Mammary epithelial cell (primary cell): Measurements from ENCODE around the gene TMEM132D.

Source experiments
- EZH2 ChIP-seq: IDR thresholded peaks from 2 replicates; pipeline ENCODE4 v1.6.1; 2012; ENCODE audit warnings: low read length, inconsistent platforms, borderline replicate concordance
- TF ChIP-seq, protein P1 (sequence below), 2 donors: IDR thresholded peaks in 1 of 2; conservative IDR thresholded peaks in 1 of 2; 2 replicates each; pipeline ENCODE4 v1.5.1; 2011 to 2012; ENCODE audit warnings: inconsistent platforms in 2 of 2, low read length in 2 of 2, mild to moderate bottlenecking in 2 of 2, control low read depth in 1 of 2, low read depth in 1 of 2; ENCODE audit not compliant: insufficient read depth in 1 of 2; ENCODE audit errors: extremely low read depth in 1 of 2

DNA sequence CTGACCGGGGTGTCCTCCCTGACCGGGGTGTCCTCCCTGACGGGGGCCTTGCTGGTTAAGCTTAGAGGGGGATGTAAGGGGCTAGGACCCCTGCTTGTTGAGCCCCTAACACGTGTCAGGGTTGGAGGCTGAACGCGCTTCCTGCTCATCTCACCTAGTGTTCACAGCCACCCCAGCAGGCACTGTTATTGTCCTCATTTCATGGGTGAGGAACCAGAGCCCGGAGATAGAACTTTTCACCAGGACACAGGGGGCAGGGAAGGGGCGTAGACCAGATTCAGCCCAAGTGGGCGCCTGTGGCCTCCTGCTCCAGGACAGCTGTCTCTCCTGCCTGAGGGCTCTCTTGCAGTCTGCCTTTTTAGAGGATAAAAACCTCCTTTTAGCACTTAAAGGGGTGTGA, 814.2 kb downstream of the TMEM132D start:
- TF ChIP-seq, protein P1, sequence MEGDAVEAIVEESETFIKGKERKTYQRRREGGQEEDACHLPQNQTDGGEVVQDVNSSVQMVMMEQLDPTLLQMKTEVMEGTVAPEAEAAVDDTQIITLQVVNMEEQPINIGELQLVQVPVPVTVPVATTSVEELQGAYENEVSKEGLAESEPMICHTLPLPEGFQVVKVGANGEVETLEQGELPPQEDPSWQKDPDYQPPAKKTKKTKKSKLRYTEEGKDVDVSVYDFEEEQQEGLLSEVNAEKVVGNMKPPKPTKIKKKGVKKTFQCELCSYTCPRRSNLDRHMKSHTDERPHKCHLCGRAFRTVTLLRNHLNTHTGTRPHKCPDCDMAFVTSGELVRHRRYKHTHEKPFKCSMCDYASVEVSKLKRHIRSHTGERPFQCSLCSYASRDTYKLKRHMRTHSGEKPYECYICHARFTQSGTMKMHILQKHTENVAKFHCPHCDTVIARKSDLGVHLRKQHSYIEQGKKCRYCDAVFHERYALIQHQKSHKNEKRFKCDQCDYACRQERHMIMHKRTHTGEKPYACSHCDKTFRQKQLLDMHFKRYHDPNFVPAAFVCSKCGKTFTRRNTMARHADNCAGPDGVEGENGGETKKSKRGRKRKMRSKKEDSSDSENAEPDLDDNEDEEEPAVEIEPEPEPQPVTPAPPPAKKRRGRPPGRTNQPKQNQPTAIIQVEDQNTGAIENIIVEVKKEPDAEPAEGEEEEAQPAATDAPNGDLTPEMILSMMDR (conservative IDR thresholded peaks at IDR 0.05 in 1 of 2, IDR thresholded peaks at IDR 0.05 in 1 of 2; ENCODE audit: extremely low read depth in 1 of 2, insufficient read depth in 1 of 2, low read depth in 1 of 2, low read length in 2 of 2): no peak
- no peak for TF ChIP-seq EZH2
